NCI-H1930 (cell line): ENCODE measurements around the gene TCF7L1.

ENCODE experiments used
- DNase-seq, 2 experiments: peaks; one replicate each; lab custom pipeline; 2025; lab: John Stamatoyannopoulos, UW

Gene TCF7L1

DNA sequence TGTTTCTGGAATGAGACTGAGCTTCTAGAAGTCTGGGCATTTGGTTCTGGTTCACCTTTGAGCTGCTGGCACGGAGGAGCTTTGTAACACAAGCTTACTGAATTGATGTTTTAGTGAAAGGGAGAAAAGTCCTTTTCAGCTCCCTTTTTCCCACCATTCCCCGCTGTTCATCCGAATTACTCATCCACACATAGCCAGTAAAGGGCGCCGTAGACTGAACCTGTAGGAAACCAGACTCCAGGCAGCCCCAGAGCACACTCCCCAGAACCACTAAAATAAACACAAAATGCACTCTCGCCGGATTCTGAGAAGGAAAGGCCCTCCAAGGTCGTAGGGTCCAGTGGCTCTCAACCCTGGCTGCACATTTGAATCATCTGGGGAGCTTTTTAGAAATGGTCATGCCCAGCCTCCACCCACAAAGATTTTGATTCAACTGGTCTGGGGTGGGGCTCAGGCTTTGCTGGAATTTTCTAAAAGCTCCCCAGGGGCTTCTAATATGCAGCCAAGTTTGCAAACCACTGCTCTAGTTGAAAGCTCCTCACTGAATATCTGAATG lies 29.6 kb downstream of the TCF7L1 start:
- no peak for DNase-seq

DNA sequence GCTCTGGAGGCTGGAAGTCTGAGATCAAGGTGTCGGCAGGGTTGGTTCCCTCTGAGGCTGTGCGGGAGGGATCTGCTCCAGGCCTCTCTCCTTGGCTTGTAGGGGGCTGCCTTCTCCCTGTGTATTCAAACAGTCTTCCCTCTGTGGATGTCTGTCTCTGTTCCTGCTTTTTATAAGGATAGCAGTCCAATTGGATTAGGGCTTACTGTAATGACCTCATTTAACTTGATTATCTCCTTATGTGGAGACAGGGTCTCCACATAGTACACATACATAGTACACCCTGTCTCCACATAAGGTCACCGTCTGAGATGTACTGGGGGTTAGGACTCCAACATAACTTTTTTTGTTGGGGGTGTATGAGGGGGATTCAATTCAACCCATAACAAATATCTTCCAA lies 30.5 kb downstream of the TCF7L1 start:
- DNase-seq: no peak

DNA sequence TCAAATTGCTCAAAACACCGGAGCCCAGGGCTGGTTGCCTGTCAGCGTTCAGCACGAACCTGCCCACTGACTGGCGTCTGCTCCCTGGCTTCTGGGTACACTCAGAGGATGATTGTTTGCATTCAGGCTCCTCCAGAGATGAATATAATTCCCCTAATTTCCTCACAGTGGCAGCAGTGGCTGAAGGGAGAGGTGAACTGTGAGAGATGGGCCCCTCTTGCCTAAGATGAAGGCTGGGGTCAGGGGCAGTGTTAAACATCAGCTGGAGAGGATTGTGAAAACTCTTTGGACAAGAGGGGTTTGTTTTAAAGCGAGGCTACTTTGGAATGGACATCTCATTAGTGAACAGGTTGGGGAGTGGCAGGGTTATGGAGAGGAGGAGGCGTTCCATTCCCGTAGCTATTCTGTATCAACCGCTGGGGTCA lies 31.0 kb downstream of the TCF7L1 start:
- DNase-seq: no peak

DNA sequence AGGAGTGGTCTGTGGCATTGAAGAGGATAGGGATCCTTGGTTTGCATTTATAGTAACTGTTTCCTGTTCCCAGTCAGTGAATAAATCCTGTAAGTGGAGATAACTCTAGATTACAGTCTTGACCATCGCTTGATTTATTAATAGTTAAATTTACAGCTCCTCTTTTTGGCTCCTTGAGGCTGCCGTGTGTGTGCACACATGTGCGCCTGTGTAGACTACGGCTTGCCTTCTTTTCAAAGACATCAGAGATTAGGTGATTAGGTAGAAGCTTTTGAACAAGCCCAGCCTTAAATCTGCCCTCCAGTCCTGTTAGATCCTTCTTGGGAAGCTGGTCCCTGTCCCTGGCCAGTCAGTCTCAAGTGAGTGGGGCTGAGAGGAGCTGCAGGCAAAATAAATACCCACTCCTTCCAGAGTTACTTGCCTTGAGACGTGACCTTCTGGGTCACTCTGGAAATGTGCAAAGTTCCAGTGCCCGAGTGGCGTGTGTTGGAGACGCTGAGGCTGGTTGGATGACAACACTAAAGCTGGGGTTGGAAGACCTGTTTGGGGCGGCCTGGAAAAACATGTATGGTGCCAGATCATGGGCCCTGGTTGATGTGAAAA lies 32.0 kb downstream of the TCF7L1 start:
- DNase-seq: no peak

DNA sequence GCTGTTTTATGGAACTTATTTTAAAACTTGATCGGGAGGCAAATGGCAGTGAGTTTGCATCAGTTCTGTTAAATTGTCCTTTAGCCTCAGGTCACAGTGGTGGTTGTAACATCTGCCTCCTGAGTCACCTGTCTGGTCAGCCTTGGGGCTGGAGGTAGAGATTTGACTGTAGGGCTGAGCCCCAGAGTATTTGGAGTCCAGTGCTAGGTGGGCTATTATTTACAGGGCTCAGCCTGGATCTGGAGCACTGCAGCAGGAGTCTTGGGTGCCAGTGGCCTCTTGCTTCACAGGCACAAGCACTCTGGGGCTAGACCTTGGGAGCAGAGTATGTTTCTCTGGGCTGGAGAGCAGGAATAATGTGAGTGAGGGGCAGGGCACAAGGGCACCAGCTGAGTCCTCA lies 32.8 kb downstream of the TCF7L1 start:
- no peak for DNase-seq

DNA sequence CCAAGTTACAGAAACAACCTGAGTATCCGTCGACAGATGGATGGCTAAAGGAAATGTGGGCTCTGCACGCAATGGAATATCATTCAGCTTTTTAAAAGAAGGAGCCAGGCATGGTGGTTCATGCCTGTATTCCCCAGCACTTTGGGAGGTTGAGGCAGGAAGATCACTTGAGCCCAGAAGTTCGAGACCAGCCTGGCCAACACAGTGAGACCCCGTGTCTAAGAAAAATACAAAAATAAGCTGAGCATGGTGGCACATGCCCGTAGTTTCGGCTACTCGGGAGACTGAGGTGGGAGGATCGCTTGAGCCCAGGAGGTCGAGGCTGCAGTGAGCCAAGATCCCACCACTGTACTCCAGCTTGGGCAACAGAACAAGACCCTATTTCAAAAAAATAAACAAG lies 34.3 kb downstream of the TCF7L1 start:
- no peak for DNase-seq

DNA sequence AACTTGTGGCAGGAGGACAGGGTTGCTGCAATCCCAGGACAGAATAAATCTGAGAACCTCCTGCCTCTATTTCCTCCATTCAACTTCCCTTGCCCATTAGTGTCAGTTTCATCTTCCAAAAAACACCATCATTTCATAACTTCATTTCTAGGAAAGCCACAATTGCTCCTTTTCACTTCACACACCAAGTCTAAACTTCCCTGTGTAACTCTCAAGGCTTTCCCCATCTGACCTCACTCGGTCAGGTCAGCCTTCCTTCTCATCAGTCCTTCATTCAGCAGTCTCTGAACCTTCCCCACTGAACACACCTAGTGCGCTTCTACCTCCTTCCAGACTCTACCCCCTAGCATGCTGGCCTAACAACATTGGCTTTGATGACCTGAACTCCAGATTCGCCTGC lies 35.8 kb downstream of the TCF7L1 start:
- no peak for DNase-seq

DNA sequence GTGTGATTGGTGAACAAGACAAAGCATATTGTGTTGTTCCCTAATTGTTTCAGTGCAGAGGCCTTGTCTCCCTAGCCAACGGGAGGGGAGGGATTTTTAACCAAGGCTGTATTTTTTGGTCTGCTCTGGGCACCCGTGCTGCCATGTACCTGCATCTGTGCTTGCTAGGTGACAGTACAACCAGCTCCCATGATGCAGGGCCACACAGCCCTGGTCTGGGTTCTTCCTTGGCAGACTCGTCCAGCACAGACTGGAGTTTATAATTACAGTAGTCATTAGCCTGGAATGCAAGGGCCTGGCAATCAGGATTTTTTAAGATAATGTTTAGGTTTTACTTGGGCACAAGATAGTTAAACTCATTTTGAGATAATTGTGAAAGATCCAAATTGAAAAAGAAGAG lies 36.4 kb downstream of the TCF7L1 start:
- no peak for DNase-seq

DNA sequence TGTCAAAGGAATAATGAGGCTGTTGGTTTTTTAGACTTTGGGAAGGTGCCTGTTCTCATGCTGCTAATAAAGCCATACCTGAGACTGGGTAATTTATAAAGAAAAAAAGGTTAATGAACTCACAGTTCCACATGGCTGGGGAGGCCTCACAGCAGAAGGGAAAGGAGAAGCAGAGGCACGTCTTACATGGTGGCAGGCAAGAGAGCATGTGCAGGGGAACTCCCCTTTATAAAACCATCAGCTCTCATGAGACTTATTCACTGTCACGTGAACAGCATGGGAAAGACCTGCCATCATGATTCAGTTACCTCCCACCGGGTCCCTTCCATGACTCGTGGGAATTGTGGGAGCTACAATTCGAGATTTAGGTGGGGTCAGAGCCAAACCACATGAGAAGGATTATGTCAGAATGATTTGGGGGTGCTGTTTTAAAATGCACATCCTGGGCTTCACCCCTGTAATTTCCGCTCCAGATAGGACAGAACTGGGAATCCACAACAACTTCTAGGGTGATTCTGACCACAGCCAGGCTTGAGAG lies 37.8 kb downstream of the TCF7L1 start:
- DNase-seq: no peak

DNA sequence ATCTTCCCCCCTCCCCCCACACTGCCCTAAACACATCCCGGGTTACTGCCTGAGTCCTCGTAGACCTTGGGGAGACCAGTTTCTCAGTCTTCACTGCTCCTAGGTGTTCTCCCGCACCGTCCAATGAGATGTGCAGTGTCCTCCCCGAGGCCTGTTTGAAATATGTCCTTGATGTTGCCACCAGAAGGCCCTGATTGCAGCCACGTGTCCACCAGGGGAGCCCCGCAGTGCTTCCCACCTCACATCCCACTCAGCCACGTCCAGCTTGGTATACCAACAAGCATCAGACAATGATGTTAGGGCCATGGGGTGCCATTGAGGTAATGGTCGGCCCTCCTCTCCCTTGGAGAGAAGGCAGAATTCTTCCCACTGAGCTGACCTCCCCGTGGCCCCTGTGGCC lies 38.7 kb downstream of the TCF7L1 start:
- DNase-seq: no peak

DNA sequence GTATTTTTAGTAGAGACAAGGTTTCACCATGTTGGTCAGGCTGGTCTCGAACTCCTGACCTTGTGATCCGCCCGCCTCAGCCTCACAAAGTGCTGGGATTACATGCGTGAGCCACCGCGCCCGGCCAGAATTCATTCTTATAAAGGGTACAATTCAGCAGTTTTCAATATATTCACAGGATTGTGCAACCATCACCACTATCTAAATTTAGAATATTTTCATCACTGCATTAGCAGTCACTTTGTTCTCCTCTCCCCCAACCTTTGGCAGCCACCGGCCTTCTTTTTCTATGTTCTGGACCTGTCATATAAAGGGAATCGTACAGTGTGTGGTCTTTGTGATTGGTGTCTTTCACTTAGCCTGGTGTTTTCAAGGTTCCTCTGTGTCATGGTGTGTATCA lies 40.7 kb downstream of the TCF7L1 start:
- no peak for DNase-seq

DNA sequence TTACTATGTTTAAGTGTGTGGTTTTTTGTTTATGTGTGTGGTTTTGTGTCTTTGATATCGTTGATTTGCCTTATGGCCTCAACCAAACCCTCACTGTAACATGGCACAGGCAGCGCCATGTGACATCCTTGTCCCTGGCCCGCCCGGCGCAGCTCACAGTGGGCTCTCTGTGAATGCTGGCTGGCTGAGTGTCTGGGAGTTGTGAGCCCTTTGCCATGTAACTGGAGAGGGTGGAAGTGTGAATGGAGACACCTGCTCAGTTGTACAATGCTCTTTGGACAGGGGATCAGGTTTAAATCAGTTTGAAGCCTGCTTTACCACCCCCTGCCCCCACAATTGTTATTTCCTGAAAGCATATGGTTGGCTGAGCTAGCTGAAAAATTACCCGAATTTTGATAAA lies 41.8 kb downstream of the TCF7L1 start:
- DNase-seq: no peak

DNA sequence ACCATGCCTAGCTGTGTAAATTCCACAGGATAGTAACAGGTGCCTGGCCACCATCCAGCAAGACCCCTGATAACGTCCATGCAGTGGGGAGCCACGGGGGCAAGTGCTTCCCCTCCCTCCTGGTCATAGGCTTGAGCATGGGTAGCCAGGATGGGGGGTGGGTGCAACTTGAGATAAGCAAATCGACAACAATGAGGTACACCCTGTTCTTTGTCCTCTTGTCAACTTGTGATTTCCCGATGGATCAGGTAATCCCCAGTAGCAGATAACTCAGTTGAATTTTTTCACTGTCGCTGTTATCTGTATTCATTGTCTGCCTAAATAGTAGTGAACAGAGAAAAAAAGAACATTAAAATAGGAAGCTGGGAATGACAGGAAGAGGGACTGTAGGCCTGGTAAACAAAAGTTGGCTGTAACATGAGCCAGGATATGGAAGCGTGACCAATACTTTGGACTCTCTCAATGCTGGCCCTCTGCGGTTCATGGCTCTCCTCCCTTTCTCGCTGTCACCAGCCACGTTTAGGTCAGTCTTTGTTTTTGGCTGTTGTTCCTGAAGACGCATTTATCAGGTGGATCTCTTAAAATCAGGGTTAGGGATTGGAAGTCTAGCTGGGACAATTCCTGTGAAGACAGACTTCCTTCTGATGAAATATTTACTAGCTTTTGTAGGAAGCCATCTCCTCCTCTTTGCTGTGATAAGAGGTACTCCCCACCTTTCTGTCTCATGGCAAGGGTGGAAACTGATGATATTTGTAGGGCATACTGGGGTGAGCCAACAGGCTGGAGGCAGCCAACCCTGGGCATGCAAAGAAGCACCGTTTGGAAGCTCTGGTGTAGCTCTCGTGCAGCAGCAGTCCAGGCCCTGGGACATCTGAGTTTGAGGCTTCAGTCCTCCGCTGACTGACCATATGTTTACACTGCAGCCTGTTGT lies 42.4 kb downstream of the TCF7L1 start:
- no peak for DNase-seq

DNA sequence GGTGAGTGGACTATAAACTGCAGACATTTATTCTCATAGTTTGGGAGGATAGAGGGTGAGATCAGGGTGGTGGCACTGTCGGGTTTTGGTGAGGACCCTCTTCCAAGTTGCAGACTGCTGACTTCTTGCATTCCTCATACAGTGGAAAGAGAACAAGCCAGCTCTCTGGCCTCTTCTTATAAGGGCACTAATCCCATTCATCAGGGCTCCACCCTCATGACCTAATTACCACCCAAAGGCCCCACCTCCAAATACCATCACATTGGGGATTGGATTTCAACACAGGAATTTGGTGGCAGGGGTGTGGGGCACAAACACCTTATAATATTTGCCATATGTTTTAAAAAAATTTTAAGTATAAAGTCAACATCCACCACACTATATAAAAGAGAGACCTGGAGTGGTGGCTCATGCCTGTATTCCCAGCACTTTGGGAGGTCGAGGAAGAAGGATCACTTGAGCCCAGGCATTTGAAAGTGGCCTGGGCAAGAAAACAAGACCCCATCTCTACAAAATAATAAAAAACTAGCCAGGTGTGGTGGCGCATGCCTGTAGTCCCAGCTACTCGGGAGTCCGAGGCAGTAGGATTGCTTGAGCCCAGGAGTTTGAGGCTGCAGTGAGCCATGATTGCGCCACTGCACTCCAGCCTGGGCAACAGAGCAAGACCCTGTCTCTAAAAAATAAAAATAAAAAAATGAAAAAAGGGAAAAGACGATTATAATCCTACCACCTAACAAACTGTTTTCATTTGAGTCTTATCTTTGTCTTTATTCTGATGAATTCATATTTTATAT lies 44.0 kb downstream of the TCF7L1 start:
- DNase-seq: no peak

DNA sequence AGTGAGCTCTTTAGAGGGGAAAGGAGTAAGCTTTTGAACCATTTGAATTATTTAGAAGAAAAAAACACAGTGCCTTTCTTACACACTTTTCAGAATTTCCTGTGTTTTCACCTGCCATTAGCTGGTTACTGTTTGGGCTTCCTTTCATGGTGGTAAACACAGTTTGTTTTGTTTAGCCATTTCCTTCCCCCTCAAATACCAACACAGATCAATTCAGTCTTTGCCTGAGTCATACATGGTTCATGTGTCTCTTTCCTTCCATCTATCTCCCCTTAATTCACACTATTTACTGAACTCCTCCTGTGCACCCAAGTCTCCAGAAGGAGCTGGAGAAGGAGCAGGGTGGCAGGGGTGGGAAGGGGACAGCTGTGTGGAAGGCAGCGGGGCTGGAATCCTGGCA lies 45.0 kb downstream of the TCF7L1 start:
- no peak for DNase-seq

DNA sequence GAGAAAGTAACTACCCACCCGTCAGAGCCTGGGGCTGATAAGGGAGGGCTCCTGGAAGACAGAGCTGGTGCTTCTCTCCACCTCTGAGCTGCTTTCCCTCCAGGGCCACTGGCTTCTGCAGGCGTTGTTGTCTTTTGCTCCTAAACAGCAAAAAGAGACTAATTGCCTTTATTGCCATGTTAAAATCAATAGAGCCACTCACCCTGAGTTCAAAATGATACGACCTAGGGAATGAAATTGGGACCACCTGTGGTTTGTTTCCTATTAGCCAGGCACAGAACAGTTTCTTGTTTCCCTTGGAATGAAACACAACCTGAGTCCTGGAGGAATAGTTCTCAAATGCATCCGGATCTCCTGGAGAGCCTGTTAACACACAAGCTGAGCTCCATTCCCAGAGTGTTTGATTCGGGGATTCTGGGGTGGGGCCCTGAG lies 45.8 kb downstream of the TCF7L1 start:
- no peak for DNase-seq

DNA sequence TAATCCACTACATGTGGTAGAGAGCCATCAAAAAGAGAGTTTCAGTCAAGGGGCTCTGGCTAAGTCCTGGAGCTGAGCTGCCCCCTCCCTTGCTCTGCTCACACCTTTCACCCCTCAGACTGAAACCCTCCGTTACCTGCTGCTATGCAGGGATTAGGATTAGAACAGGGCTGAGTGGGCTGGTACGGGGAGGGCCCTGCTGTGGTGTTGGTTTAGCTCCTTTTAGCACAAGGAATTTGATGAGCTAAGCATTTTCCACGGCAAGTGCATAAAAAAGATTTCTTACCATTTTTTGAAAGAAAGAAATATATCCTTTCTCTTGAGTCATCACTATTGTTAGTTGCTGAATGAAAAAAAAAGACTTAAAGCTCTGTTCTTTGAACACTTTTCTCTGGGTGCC lies 46.3 kb downstream of the TCF7L1 start:
- DNase-seq: no peak

DNA sequence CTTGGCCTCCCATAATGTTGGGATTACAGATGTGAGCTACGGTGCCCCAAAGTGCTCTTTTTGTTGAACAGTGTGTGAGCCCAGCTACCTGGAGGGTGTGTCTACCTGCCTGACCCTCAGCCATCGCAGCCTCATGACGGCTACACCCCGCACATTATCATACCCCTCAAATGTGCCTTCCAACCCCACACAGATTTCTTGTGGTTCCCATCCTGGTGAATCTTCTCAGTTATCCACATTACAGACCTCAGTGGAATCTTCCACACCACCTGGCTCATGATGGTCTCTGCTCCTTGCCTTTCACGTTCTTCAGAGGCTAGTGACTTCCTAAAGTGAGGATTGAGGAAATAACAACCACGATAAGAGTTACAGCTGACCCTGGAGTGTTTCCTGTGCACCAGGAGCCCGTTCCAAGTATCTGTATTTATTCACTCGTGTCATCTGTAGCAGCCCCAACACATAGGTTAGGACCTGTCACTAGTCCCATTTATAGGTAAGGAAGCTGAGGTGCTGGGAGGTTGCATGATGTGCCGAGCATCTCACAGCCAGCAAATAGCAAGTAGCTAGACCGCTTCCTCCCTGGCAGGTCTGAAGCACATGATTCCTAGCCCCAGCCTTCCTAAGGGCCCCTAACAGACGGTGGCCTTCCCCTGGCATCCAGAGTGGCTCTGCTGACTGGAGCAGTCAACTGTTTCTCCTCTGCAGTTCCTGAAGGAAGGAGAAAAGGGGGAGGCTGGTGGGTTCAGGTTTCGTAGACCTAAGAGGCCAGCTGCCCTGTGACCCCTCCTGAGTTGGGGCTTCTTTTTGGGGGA lies 47.3 kb downstream of the TCF7L1 start:
- DNase-seq: no peak

DNA sequence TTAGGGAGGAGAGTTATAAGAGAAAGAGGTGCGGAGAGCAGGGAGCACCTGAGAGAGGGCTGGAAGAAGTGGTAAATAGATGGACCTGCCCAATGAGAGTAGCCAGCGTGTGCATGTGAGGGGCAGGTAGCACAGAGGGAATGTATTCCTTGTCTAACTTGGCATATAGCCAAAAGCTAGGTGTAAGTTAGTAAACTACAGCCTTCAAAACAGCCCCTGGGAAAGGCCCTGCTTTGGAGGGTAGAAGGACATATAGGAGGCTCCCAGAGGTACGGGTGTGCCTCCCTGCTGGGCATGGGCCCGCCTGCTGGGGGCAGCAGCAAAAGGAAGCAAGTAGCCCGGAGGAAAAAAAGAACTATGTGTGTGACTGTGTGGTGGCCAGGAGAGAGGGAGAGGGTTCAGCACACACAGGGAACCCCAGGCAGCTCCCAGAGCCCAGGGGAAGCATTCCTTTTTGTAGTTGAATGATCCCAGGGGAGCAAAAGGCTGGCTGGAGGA lies 48.0 kb downstream of the TCF7L1 start:
- no peak for DNase-seq

DNA sequence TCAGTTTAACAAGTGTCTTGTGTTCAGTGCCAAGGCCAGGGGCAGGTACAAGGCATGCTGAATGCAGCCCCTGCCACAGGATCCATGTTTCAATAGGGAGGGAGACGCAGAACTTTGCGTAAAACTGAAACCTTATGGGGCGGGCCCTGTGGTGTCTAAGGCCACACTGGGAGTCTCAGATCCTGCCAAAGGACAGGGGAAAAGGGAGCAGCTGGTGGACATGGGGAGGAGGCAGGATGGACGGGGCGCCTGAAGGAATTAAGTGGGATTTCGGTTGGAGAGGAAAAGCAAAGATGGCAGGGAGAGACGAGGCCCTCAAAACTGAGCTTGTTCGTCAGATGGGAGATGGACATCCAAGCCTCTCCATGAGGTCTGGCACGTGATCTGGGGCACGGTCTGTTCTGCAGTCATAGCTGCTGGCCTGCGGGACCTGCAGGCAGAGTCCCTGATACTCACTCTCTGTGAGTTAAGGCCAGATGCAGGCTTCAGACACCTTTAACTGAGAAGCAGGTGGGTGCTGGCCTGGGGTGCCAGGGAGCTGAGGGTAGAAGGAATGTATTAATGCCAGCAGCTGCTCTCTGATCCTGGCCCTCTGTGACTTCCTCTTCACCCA lies 48.8 kb downstream of the TCF7L1 start:
- DNase-seq: no peak

DNA sequence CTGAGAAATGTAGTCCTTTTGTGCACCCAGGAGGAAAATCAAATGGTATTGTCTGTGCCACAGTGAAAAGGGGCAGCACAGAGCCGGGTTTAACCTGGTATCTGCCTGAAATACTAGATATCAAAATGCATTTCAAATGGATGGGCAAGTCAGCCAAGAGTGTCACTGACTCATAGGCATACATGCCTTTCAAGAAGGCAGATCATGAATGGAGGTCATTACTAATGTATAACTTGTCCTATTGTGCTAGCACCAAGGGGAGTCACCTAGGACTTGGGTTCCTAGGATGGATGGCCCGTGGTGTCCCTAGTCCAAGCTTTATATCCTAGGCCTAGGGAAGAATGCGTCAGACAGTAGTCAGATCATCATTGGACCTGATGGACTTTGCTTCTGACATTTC lies 49.9 kb downstream of the TCF7L1 start:
- DNase-seq: no peak
